MM.1S (cell line): Measurements from ENCODE around the gene ITGA2B.

Source experiments
- DNase-seq: peaks from one replicate; pipeline ENCODE4 v3.0.0-alpha.2; 2015
- H2AFZ ChIP-seq: fragments of 300-600 bp; sonication (generic); 2 replicates; pipeline ENCODE4 v1.6.0; 2016; ENCODE audit warnings: antibody characterized with exemption, low read length
- H3F3A ChIP-seq: fragments of 300-600 bp; sonication (generic); 2 replicates; pipeline ENCODE4 v1.6.1; 2016; ENCODE audit warnings: mild to moderate bottlenecking, antibody characterized with exemption, low read length, moderate library complexity, mixed read lengths; ENCODE audit not compliant: insufficient read depth
- H3K27ac ChIP-seq: fragments of 300-600 bp; sonication (generic); 2 replicates; pipeline ENCODE4 v1.5.1; 2016; ENCODE audit warnings: mild to moderate bottlenecking, low read length
- H3K27me3 ChIP-seq: fragments of 300-600 bp; sonication (generic); replicated peaks from 2 replicates; pipeline ENCODE4 v1.6.0; 2016; ENCODE audit warnings: low read length; ENCODE audit not compliant: insufficient read depth
- H3K36me3 ChIP-seq: fragments of 300-600 bp; sonication (generic); replicated peaks from 2 replicates; pipeline ENCODE4 v1.6.1; 2016; ENCODE audit warnings: mild to moderate bottlenecking, low read length, mixed read lengths; ENCODE audit not compliant: insufficient read depth
- H3K4me1 ChIP-seq: fragments of 300-600 bp; sonication (generic); 2 replicates; pipeline ENCODE4 v1.6.1; 2016; ENCODE audit warnings: low read length, mixed read lengths
- H3K4me2 ChIP-seq: fragments of 300-600 bp; sonication (generic); 2 replicates; pipeline ENCODE4 v1.6.0; 2016; ENCODE audit warnings: low read depth, low read length
- H3K4me3 ChIP-seq: fragments of 300-600 bp; sonication (generic); 2 replicates; pipeline ENCODE4 v1.5.1; 2016; ENCODE audit warnings: low read length, mixed read lengths
- H3K79me2 ChIP-seq: fragments of 300-600 bp; sonication (generic); 2 replicates; pipeline ENCODE4 v1.6.1; 2016; ENCODE audit warnings: mixed run types, low read length, mixed read lengths
- H3K9ac ChIP-seq: fragments of 300-600 bp; sonication (generic); 2 replicates; pipeline ENCODE4 v1.6.1; 2016; ENCODE audit warnings: low read length, mixed read lengths
- H3K9me2 ChIP-seq: fragments of 300-600 bp; sonication (generic); replicated peaks from 2 replicates; pipeline ENCODE4 v1.6.1; 2016; ENCODE audit warnings: mild to moderate bottlenecking, low read length, mixed read lengths; ENCODE audit not compliant: insufficient read depth
- H3K9me3 ChIP-seq: fragments of 300-600 bp; sonication (generic); replicated peaks from 2 replicates; pipeline ENCODE4 v1.6.1; 2016; ENCODE audit warnings: mild to moderate bottlenecking, low read length, mixed read lengths; ENCODE audit not compliant: insufficient read depth
- H4K20me1 ChIP-seq: fragments of 300-600 bp; sonication (generic); 2 replicates; pipeline ENCODE4 v1.6.1; 2016; ENCODE audit warnings: mild to moderate bottlenecking, low read length, moderate library complexity, mixed read lengths; ENCODE audit not compliant: insufficient read depth
- CTCF ChIP-seq: fragments of 300-600 bp; sonication (generic); IDR thresholded peaks from 2 replicates; pipeline ENCODE4 v1.5.1; 2016; ENCODE audit warnings: antibody characterized with exemption, low read length, mixed read lengths
- EZH2 ChIP-seq: fragments of 300-600 bp; sonication (generic); optimal IDR thresholded peaks from 2 replicates; pipeline ENCODE3; 2017; ENCODE audit warnings: low read depth, mild to moderate bottlenecking, antibody characterized with exemption, low read length, mixed read lengths
- EZH2phosphoT487 ChIP-seq: fragments of 300-600 bp; sonication (generic); IDR thresholded peaks from 2 replicates; pipeline ENCODE4 v1.6.1; 2018; ENCODE audit warnings: antibody characterized with exemption, low read length

ITGA2B gene

GRCh38 chr17:44380767-44381166 lies 8.7 kb downstream of the ITGA2B start:
- no peaks in the 10 kb centered on the region for H3K9me2 ChIP-seq
- no peaks in the 10 kb centered on the region for H3F3A ChIP-seq
- H3K27ac ChIP-seq: no peak overlapping the region
- H3K36me3 ChIP-seq: no peaks in the 10 kb centered on the region
- H3K9me3 ChIP-seq: no peaks in the 10 kb centered on the region
- H2AFZ ChIP-seq: no peak overlapping the region
- no peaks in the 10 kb centered on the region for H3K4me1 ChIP-seq
- H3K9ac ChIP-seq: no peak overlapping the region
- no peaks in the 10 kb centered on the region for H3K79me2 ChIP-seq
- TF ChIP-seq EZH2 (no peak), CTCF (no peak), EZH2phosphoT487 (no peak)
- peaks cover 55% of the 10 kb centered on the region for H3K27me3 ChIP-seq
- H3K4me3 ChIP-seq: no peak overlapping the region
- H4K20me1 ChIP-seq: no peaks in the 10 kb centered on the region
- no peak for DNase-seq
- H3K4me2 ChIP-seq: no peak overlapping the region

DNA sequence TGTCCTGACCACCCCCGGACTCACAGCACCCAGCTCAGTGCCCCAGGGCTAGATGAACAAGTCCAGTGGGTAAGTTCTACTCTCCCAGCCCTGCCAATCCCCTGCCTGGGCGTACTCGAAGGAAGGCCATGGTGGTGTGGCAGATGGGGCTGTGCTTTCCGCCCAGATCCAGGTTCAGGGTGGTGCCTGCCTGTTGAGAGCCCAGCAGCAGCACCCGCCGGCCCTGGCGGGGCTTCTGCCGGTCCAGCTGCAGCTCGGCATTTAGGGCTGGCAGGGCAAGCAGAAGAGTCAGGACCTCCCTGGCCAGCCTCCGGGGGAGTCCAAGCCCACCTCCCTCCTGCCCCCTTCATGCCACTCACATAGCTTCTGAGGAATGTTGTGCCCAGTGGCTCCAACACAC lies 9.6 kb downstream of the ITGA2B start:
- Histone ChIP-seq H3K4me2 (no peak overlapping the region), H3K4me3 (no peak overlapping the region), H3F3A (no peaks in the 10 kb centered on the region), H3K9me3 (no peaks in the 10 kb centered on the region), H3K79me2 (no peaks in the 10 kb centered on the region), H4K20me1 (no peaks in the 10 kb centered on the region), H3K27ac (no peak overlapping the region), H3K27me3 (peaks cover 55% of the 10 kb centered on the region), H3K4me1 (no peaks in the 10 kb centered on the region), H2AFZ (no peak overlapping the region), H3K9me2 (no peaks in the 10 kb centered on the region), H3K36me3 (no peaks in the 10 kb centered on the region), H3K9ac (no peak overlapping the region)
- no peak for TF ChIP-seq EZH2
- no peak for TF ChIP-seq EZH2phosphoT487
- TF ChIP-seq CTCF: no peak
- DNase-seq: no peak

DNA sequence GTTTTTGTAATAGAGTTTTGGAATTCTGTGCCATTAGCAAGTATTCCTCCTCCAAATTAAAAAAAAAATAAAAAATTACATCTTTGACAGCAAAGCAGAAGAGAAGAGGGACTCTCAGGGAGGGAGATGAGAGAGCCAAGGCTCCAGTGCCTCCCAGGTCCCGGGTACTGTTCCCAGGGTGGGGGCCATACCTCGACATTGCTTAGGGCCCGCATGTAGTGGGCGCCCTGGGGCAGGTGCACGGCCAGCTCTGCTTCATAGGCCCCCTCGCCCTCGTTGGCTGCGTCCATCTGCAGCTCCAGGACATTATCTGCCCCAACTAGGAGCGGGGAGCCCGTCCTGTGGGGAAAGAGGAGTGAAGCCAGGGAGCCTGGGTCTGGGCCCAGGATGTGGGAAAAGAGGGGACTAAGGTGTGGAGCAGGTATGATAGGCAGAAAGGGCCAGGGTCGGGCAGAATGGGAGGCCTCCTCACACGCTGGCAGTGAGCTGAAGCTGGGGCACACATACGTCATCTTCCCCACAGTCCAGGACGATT lies 11.2 kb downstream of the ITGA2B start:
- no peak overlapping the region for H2AFZ ChIP-seq
- no peaks in the 10 kb centered on the region for H3K9me3 ChIP-seq
- DNase-seq: no peak
- peaks cover 54% of the 10 kb centered on the region for H3K27me3 ChIP-seq
- no peaks in the 10 kb centered on the region for H3K36me3 ChIP-seq
- H3K9me2 ChIP-seq: no peaks in the 10 kb centered on the region
- H3K4me2 ChIP-seq: no peak overlapping the region
- no peaks in the 10 kb centered on the region for H4K20me1 ChIP-seq
- TF ChIP-seq CTCF: no peak
- no peak for TF ChIP-seq EZH2phosphoT487
- TF ChIP-seq EZH2: no peak
- H3K4me3 ChIP-seq: no peak overlapping the region
- no peak overlapping the region for H3K9ac ChIP-seq
- no peaks in the 10 kb centered on the region for H3K4me1 ChIP-seq
- no peaks in the 10 kb centered on the region for H3K79me2 ChIP-seq
- no peaks in the 10 kb centered on the region for H3F3A ChIP-seq
- no peak overlapping the region for H3K27ac ChIP-seq
